ENCODE results near the gene VSIG1.

VSIG1 gene

DNA sequence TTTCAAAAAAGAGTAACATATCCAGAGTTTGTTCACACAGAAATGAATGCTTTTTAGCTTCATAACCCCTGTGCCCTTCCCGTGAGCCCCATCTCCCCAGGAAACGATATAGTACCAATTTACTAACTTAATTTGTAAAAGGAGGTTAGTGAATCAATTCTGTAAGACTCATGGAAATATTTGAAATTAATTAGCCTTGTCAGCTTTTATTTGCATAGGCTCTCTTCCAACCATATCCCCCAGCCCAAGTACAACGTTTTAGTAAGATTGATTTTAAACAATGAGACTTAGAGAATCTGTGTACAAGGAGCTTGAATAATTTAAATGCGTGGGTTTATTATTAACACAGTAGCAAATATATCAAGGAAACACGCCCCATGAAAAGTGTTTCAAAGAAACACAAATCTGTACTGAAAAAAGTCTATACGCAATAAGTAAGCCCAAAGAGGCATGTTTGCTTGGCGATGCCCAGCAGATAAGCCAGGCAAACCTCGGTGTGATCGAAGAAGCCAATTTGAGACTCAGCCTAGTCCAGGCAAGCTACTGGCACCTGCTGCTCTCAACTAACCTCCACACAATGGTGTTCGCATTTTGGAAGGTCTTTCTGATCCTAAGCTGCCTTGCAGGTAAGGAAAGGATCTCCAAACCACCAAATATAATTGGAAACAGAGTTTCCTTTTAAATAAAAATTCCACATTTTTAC, at the start of gene VSIG1:
VSIG1 (plus strand) TSS at position 512 of the 703 bp plus-strand sequence; CDS start at position 578, 66 bp downstream.
- no peak for DNase-seq

DNA sequence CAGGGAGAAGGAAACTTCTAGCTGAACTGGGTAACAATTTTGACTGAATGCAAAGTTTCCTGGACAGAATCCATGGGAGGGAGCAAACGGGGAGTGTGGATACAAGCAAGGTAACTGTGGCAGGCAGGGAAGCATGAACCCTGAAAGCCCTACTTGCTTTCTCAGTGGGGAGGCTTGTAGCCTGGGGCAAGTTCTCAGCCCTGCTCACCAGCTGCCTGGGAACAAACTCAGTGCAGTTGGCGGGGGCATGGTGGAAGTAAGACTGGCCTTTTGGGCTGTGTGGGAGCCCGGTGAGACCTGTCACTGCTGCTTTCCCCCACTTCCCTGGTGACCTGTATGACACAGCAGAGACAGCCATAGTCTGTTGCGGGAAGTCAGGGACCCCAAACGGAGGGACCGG, 48.7 kb upstream of the VSIG1 start:
- DNase-seq, result no peak

DNA sequence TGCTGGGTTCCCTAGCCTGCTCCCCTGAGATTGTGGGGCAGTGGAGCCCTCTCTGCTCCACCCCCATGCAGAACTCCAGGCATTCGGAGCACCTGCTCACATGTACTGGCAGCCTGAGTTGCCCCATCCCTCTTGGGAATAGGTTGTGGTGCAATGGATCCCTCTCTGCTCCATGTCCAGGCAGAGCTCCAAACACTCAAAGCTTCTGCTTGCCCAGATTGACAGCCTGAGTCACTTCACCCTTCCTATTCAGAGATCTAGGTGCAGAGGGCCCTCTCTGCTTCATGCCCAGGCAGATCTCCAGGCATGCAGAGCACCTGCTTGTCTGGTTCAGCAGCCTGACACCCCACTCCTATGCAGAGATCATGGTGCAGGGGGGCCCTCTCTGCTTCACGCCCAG, 44.1 kb upstream of the VSIG1 start:
- DNase-seq, result no peak

DNA sequence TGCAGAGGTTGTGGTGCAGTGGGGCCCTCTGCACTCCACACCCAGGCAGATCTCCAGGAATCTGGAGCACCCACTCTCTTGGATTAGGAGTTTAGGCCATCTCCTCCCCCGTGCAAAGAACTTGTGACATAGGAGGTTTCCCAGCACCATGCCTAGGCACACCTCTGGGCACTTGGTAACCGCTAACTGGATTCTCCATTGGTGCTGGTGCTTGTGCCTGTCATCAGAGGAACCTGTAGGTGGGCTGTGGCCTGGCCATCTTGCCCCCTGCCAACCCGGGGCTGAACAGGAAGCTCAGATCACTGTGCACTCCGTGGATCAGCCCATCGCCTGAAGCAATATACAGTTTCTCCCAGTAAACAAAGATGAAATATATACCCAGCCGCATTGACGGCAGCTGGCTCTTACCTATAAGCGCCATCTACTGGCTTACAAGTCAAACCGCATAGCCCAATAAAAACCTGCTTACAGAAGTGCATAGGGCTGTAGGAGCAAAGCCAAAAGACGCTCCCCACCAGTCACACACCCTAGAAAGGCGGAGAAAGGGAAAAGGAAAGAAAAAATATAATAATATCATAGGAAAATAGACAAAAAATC, 43.5 kb upstream of the VSIG1 start:
- DNase-seq, result peak; percentile 48

DNA sequence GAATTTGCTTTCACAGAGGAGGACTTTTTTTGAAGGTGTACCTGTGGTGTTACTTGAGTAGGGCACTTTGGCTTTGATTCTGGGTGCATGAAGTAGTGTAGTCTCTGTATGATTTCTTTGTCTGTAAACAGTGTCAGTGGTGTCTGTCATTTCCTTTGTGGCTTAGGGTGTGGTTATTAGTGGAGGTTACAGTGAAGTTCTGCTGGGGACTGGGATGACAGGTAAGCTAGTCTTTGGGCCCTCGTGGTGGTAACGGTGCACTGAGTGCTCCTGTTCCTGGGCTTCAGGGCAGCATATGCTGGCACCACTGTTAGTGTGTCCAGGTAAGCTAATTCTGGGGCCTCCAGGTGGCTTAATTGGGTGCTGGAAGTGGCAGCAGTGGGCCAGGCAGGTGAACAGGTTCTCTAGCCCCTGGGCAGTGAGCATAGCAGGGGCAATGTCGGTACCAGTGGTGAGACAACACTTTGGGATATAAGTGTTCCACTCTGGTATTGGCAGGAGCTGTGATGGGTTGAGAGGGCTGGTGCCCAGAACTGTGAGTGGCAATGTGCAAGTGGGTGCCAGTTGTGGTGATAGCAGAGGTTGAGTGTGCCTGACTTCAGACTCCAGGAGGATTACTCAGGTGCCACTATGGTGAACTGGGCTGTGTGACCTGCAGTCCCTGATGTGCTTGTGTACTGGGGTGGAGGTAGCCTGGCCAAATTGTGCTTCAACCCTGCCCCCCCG, 26.0 kb upstream of the VSIG1 start:
- peak; percentile 71 for DNase-seq

DNA sequence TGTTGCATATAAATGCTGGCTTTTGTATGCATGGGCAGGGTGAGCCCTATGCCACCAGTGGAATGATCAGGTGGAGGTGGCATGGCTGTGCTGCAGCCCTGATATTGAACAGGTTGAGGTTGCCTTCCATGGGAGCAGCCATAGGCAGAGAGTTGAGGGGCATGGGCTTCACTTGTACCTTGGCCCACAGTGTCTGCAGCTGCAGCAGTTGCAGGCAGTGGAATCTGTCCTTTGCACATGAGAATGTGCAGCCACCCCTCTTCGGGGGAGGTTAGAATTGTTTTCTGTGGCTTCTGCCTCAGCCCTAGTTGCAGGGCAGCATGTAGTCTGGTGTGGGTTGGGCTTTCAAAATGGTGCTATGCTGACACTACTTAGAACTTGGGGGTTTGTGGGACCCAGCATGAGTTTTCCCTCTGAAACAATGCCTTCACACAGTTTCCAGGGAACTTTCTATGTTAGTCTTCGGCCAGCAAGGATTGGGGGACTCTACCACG, 25.4 kb upstream of the VSIG1 start:
- DNase-seq, result no peak

DNA sequence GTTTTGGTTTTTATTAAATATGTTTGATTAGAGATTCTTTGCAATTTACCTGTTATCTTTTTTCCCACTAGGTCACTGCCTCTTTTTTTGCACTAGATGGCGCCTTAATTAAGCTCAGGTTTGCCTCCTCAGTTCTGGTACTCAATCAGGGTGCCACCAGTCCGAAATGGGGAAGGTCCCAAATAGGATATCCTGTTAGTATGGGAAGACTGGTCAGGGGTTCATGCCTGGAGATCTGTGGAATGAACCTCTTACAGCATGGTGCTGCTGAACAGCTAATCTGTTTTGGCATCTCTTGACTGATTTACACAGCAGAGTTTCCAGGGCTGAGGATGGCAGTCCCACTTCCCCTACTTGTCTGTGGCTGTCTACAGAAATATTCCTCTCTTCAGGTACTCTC, 24.2 kb upstream of the VSIG1 start:
- DNase-seq, result peak; percentile 40

DNA sequence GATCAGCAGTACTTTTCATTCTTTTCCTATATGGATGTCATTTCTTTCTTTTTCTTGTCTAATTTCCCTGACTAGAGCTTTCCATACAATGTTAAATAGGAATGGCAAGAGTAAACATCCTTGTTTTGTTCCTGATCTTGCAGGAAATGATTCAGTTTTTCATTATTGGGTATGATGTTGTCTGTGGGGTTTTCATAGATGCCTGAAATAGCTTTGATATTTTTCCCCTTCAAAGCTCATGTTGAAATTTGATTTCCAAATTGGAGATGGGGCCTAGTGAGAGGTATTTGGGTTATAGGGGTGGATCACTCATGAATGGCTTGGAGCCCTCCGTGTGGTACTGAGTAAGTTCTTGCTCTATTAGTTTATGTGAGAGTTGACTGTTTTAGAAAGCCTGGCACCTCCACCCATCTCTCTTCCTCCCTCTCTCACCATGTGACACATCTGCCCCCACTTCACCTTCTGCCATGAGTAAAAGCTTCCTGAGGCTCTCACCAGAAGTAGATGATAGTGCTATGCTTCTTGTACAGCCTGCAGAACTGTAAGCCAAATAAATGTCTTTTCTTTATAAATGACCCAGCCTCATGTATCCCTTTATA, 22.3 kb upstream of the VSIG1 start:
- no peak for DNase-seq

DNA sequence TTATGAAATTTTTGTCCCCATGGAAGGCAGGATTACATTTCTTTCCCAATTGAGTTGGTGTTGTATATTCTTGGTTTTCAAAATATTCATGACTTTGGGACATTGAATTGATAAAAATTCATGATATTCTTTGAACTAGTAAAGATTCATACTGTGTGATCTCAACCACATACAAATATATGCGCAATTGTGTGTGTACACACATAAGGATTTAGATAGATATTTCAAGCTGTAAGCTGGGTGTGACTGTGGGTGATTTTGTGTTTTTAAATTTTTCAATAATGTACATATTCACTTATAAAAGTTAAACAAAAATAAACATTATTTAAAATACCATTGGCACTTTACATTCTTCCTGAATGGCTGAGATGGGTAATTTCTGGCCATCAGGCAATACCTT, 19.5 kb upstream of the VSIG1 start:
- no peak for DNase-seq

DNA sequence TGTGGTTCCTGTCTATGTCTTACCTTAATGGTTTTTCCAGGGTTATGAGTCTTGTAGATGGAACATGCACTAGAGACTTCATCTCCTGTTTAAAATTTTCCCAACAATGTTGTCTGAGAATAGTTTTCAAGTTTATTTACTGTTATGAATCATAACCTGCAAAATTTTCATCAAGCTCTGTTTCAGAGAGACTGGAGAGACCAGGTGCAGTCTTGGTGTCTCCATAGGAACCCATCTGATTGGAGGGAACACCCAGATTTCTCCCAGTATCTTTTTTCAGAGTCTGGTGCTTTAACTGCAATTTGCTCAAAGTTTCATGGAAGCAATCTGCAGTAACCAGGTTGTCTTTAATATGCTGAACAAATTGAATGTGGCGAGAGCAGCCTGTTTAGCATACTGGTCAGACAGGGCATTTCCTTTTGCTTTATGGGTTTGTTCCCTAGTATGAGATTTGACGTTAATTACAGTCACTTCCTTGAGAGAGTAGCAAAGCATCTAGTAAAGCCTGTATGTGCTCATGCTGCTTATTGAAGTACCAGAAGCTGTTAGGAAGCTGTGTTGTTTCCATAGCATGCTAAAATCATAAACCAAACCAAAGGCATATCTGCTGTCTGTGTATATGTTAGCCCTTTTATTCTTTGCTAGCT, 18.8 kb upstream of the VSIG1 start:
- no peak for DNase-seq

DNA sequence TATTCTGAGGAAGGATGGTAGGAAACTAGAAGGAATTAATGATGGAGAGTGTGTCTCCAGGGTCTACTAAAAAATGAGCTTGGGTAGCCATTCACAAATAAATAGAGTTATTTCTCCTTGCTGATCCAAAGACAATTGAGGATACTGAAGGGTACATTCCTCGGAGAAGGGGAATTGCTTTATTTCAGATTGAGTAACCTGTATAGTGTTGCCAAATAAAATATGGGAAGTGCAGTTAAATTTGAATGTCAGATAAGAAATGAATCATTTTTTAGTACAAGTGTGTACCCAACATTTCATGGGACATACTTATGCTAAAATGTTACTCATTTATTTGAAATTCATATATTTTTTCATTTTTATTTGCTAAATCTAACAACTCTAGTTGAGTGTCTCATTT, 16.0 kb upstream of the VSIG1 start:
- DNase-seq, result no peak

DNA sequence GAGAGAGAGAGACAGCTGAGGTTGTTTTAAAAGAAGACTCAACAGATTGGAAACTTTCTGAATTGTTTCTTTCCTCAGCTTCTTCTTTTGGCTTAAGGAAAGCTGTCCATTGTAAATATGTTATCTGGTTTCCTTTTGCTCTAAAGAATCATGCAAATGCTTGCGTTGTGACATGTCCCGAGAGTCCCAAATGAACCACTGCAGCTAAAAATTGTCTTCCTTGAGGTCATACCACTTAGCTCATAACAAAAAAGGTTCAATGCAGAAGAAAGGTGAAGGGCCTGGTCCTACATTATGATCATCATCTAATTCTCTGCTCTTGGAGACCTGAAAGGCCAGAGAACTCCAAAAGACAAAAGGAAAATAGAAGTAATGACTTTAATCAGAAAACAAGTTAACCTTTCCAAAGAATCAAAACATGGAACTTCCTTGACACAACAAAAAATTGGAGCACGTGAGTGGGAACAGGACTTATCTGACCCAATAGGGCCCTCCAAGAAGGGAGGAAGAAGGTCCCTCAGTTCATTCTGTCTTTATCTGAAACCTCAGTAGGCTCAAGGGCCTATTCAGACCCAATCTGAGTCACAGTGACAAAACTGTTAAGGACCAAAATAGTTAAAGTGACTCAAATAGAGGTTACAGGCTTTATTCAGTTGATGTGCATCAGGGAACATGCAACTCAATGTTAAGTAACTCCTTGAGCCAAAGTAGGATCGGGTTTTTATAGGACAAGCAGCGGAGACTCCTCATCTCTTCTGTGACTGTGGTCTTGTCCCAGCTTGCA, 14.7 kb upstream of the VSIG1 start:
- no peak for DNase-seq

DNA sequence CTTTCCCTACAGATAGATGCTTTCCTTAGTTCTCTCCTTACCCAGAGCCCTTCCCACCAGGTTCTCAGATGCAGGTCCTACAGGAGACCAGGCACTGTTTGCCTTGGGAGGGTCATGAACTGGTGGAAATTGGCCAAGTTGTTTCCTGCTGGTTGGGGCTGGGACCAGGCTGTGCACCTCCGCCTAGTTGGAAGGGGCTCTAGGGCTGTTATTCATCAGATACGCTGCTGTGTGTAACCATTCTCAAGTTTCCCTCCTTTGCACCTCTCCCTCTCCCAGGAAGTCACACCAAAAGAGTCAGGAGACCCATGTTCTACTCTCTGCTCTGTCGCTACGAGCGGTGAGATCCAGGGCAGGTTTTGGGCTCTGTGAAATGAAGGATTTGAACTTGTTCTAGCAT, 11.9 kb upstream of the VSIG1 start:
- DNase-seq, result no peak

DNA sequence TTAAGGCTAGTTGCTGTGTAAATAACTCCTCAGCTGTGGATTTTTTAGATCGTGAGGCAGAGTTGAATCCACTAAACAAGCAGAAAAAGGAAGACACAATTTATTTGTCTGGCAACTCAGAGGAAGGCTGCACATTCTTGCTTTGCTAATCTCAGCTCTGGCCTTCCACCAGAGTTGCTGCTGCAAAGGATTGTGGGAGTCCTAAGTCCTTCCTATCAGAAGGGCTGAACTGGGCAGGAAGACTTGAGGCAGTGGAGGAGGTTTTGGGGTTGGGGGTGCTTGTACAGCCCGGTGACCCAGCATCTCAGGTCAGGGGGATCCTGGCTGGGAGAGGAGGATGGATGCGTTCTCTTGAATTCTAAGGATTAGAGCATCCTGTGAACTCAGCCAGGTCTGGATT, 11.0 kb upstream of the VSIG1 start:
- no peak for DNase-seq

DNA sequence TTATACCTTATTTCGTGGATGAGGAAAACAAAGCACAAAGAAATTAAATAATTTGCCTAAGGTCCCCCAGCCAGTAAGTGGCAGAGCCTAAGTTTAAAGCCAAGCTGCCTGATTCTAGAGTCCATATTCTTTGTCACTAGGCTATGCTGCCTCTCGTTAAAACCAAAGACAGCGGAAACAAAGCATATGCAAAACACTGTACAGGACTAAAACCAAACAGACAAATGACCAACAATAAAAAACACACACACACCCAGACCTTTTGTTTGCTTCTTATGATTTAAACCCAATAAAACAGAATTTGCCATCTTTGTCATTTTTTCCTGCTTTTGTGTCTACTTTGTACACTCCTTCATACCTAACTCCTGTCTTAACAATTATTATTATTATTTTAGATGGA, 10.1 kb upstream of the VSIG1 start:
- no peak for DNase-seq

DNA sequence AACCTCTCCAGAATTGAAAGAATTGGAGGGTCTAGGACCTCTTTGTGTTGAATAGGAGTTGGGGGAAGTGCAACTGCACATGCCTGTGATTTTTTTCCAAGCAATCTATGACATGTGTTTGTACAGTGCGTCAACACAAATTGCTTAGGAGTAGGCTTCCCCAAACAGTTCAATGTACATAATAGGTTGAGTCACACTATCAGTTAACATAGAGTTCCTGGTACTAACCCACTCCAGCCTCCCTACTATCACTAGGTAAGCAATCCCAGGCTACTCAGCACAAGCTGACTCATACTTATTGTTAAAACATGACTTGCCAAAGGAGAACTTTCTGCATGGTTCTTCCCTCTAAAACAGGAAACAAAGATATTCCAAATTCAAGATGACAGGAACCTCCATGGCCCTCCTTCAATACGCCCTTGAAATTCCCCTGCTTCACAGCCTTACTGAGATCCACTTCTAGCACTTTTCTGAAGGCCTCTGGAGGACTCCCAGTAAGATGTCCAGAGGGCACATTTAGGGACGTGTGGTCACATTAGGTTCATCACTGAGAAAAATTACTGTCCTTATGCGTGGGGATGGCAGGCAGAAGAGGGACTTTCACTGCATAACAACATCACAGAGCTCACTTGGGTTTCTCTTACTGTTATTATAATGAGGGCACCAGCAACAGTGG, 8.4 kb upstream of the VSIG1 start:
- no peak for DNase-seq

DNA sequence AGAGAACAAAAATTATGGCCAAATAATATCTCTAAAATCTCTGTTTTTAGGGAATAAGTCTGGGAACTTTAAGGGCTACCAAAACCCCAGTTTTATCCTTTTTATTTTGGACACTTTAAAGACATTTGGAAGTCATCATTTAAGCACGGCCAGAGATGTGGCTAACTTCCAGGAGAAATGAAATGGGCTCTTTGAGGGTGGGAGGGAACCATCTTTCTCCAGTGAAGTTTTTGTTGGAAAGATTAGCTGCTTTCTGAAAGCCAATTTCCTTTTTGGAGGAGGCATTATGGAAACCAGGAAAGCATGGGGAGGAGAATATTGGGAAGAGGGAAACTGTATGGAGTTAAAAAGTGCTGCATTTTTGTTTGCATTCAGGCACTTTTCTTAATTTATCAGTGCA, 4.8 kb downstream of the VSIG1 start:
- DNase-seq, result no peak

DNA sequence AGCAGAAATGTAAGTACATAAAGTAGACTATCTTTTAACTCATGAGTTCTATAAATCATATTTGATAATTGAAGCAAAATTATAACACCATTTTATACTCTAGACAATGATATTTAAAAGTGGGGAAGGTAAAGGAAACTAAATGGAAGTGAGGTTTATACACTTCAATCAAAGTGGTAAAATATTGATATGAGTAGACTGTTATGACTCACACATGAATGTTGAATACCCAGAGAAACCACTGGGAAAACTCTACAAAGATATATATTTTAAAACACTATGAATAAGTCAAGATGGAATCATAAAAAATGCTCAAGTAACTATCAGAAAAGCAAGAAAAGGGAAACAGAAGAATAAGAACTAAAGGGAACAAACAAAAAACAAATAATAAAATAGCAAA, 8.4 kb downstream of the VSIG1 start:
- DNase-seq, result no peak

DNA sequence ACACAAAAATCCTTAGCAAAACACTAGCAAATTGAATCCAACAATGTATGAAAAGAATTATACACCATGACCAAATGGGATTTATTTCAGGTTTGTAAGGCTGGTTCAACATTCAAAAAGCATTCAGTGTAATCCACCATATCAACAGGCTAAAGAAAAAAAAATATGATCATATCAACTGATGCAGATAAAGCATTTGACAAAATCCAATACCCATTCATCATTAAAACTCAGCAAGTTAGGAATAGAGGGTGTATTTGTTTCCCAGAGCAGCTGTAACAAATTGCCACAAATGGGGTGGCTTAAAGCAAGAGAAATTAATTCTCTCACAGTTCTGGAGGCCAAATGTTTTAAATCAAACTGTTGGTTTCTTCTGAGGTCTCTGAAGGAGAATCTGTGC, 10.7 kb downstream of the VSIG1 start:
- no peak for DNase-seq

DNA sequence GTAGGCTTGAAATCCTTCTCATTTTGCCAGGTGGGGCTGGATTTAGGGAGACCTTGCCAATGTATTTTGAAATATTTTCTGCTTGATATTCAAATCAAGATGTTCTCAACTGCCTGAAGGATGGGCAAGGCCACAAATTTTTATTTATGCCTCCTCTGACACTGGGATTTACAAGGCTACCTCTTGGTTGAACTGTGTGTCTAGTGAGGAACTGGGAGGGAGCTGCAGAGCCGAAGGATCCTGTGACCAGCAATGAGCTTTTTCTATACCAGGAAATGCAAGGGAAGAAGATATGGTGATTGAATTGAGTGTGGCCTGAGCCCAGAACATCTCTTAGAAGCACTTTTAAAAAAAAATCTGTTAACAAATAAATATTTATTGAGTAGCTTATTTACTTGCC, 14.9 kb downstream of the VSIG1 start:
- no peak for DNase-seq

DNA sequence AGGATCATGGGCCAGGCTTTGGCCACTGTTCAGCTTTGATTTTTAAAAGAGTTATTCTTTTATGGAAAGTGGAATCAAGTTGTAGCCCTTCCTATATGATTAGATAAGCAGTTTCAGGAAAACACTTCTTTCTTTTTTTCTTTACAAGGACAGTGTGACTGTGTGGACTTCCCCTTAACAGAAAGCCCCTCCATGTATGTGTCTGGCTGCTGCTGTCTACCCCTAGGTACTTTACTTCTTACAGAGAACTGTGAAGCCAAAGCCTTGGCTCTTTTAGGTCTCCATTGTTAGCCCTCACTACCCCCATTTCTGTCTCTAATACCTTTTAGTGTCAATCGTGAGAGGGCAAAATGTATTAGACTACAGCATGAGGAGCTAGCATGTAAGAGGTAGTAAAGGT, 19.1 kb downstream of the VSIG1 start:
- DNase-seq, result no peak

DNA sequence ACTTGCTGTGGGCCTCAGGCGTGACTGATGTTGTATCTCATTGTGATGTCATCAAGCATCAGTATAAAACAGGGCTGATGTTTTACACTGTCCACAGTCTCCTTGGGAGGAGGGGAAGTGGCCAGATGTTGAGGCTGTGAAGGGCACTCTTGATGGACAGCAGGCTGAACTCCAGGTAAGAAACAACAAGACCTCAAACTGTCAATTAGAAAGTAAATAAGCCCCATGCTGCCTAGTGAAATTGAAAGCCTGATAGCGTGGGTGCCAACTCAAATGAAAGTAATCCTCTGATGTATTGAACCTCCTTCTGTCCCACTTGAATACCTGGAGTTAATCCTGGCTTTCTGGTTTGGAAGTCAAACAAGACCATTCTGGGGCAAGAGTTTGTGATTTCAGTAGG, 19.7 kb downstream of the VSIG1 start:
- no peak for DNase-seq
